Measurements from ENCODE around the gene SLC39A9.
"Not testable (repeated sequence)": the region's sequence is repeated elsewhere in the genome, so short reads cannot be mapped to it uniquely, and the experiment has no call there.

SLC39A9 gene

GRCh38 chr14:69370061-69370460 is 28.4 kb upstream of the SLC39A9 start:
- DNase-seq: no peak

- no peak for DNase-seq
Observed at GRCh38 chr14:69372146-69372545, 26.3 kb upstream of the SLC39A9 start.

- DNase-seq: no peak
Observed at GRCh38 chr14:69373104-69373503, 25.4 kb upstream of the SLC39A9 start.

- DNase-seq: no peak
Observed at GRCh38 chr14:69374235-69374634, 24.3 kb upstream of the SLC39A9 start.

- DNase-seq: no peak
Observed at GRCh38 chr14:69375182-69375581, 23.3 kb upstream of the SLC39A9 start.

GRCh38 chr14:69375722-69376121 is 22.8 kb upstream of the SLC39A9 start:
- no peak for DNase-seq

- DNase-seq: no peak
Observed at GRCh38 chr14:69376439-69376838, 22.1 kb upstream of the SLC39A9 start.

GRCh38 chr14:69378274-69378673 is 20.2 kb upstream of the SLC39A9 start:
- DNase-seq: no peak

GRCh38 chr14:69387311-69387710 is 11.2 kb upstream of the SLC39A9 start:
- DNase-seq: no peak

GRCh38 chr14:69391400-69391799 is 7.1 kb upstream of the SLC39A9 start:
- DNase-seq: not testable (repeated sequence)

- no peak for DNase-seq
Observed at GRCh38 chr14:69392481-69392880, 6.0 kb upstream of the SLC39A9 start.

- DNase-seq: no peak
Observed at GRCh38 chr14:69395929-69396328, 2.6 kb upstream of the SLC39A9 start.

- DNase-seq: no peak
Observed at GRCh38 chr14:69398818-69399210, 322 bp downstream of the SLC39A9 start.

GRCh38 chr14:69399750-69400149 is 1.3 kb downstream of the SLC39A9 start:
- no peak for DNase-seq

GRCh38 chr14:69400154-69400553 is 1.7 kb downstream of the SLC39A9 start:
- DNase-seq: no peak

GRCh38 chr14:69401841-69402240 is 3.3 kb downstream of the SLC39A9 start:
- DNase-seq: no peak

GRCh38 chr14:69404478-69404877 is 6.0 kb downstream of the SLC39A9 start:
- DNase-seq: no peak

- no peak for DNase-seq
Observed at GRCh38 chr14:69404883-69405282, 6.4 kb downstream of the SLC39A9 start.

GRCh38 chr14:69405762-69406161 is 7.3 kb downstream of the SLC39A9 start:
- no peak for DNase-seq

- DNase-seq: no peak
Observed at GRCh38 chr14:69408331-69408960, 10.0 kb downstream of the SLC39A9 start.

GRCh38 chr14:69413483-69413882 is 15.0 kb downstream of the SLC39A9 start:
- DNase-seq: no peak

GRCh38 chr14:69416087-69416486 is 17.6 kb downstream of the SLC39A9 start:
- not testable (repeated sequence) for DNase-seq

GRCh38 chr14:69423279-69423678 is 24.8 kb downstream of the SLC39A9 start:
- DNase-seq: no peak

GRCh38 chr14:69424149-69424923 is 25.8 kb downstream of the SLC39A9 start:
- no peak for DNase-seq

- no peak for DNase-seq
Observed at GRCh38 chr14:69427596-69427995, 29.1 kb downstream of the SLC39A9 start.

Measured in activated effector memory CD4-positive, alpha-beta T cell treated with Interleukin-2 at 50 U/mL for 16 hours (primary cell).